Neural progenitor cell (in vitro differentiated cells): ENCODE data around the gene GNA14. TPM values are rescaled to one million over a fixed set of nuclear protein-coding genes. Genes with fewer than 3 reads are reported as not detected.

Experiments
- DNase-seq: peaks from one replicate; pipeline ENCODE4 v3.0.0-alpha.2; 2016; ENCODE audit warnings: low spot score
- H2AFZ ChIP-seq: fragments of 200-600 bp; sonication (generic); replicated peaks from 2 replicates; pipeline ENCODE4 v1.6.1; 2016; ENCODE audit warnings: antibody characterized with exemption
- H3F3A ChIP-seq: fragments of 200-600 bp; sonication (generic); 2 replicates; pipeline ENCODE4 v1.6.1; 2016; ENCODE audit warnings: antibody characterized with exemption, low read depth
- H3K27ac ChIP-seq: fragments of 200-600 bp; sonication (generic); 2 replicates; pipeline ENCODE4 v1.5.1; 2016; ENCODE audit warnings: mild to moderate bottlenecking
- H3K27me3 ChIP-seq: fragments of 200-600 bp; sonication (generic); 2 replicates; pipeline ENCODE4 v1.6.1; 2016; ENCODE audit warnings: mild to moderate bottlenecking, moderate library complexity
- H3K36me3 ChIP-seq: fragments of 200-600 bp; sonication (generic); 2 replicates; pipeline ENCODE4 v1.5.1; 2016
- H3K4me1 ChIP-seq: fragments of 200-600 bp; sonication (generic); 2 replicates; pipeline ENCODE4 v1.6.1; 2016; ENCODE audit warnings: mixed run types
- H3K4me2 ChIP-seq: fragments of 200-600 bp; sonication (generic); 2 replicates; pipeline ENCODE4 v1.6.1; 2016
- H3K4me3 ChIP-seq: fragments of 200-600 bp; sonication (generic); 2 replicates; pipeline ENCODE4 v1.5.1; 2016
- H3K79me2 ChIP-seq: fragments of 200-600 bp; sonication (generic); 2 replicates; pipeline ENCODE4 v1.6.1; 2016; ENCODE audit warnings: low read depth
- H3K9ac ChIP-seq: fragments of 200-600 bp; sonication (generic); 2 replicates; pipeline ENCODE4 v1.6.1; 2016
- H3K9me3 ChIP-seq: fragments of 200-600 bp; sonication (generic); 2 replicates; pipeline ENCODE4 v1.5.1; 2016; ENCODE audit warnings: low read depth
- H4K20me1 ChIP-seq: fragments of 200-600 bp; sonication (generic); 2 replicates; pipeline ENCODE4 v1.6.1; 2016; ENCODE audit warnings: low read depth
- H3K27ac Mint-ChIP-seq: 3 replicates; pipeline ENCODE4 v1.8.0; 2021; ENCODE audit warnings: mixed read lengths
- H3K27me3 Mint-ChIP-seq: 2 replicates; pipeline ENCODE4 v1.8.0; 2022; ENCODE audit warnings: low read depth, mild to moderate bottlenecking, inconsistent platforms, moderate library complexity, mixed read lengths; ENCODE audit not compliant: insufficient read depth
- H3K36me3 Mint-ChIP-seq: 3 replicates; pipeline ENCODE4 v1.8.0; 2021; ENCODE audit warnings: mixed read lengths
- H3K4me1 Mint-ChIP-seq: 3 replicates; pipeline ENCODE4 v1.8.0; 2021; ENCODE audit warnings: mixed read lengths
- H3K4me3 Mint-ChIP-seq: 3 replicates; pipeline ENCODE4 v1.8.0; 2021; ENCODE audit warnings: mild to moderate bottlenecking, moderate library complexity, mixed read lengths
- H3K9me3 Mint-ChIP-seq: 3 replicates; pipeline ENCODE4 v1.8.0; 2020; ENCODE audit warnings: mixed read lengths
- EZH2 ChIP-seq: fragments of 200-600 bp; sonication (generic); IDR thresholded peaks from 2 replicates; pipeline ENCODE4 v1.6.1; 2017; ENCODE audit warnings: antibody characterized with exemption, mild to moderate bottlenecking, moderate library complexity
- EZH2phosphoT487 ChIP-seq: fragments of 200-600 bp; sonication (generic); IDR thresholded peaks from 2 replicates; pipeline ENCODE4 v1.6.1; 2017; ENCODE audit warnings: antibody characterized with exemption
- total RNA-seq: library from RNA; depleted of rRNA; stranded (reverse); fragments of >200 nt; gene quantifications from 2 replicates; pipeline ENCODE4 v1.2.3, GENCODE V29; 2015; ENCODE audit warnings: low replicate concordance
- TF ChIP-seq, protein P1 (sequence below): fragments of 200-600 bp; sonication (generic); IDR thresholded peaks from 2 replicates; pipeline ENCODE4 v1.5.1; 2017; ENCODE audit warnings: antibody characterized with exemption, mild to moderate bottlenecking

GNA14 gene
- total RNA-seq, 1 donor from 2014 or later, result not detected

DNA sequence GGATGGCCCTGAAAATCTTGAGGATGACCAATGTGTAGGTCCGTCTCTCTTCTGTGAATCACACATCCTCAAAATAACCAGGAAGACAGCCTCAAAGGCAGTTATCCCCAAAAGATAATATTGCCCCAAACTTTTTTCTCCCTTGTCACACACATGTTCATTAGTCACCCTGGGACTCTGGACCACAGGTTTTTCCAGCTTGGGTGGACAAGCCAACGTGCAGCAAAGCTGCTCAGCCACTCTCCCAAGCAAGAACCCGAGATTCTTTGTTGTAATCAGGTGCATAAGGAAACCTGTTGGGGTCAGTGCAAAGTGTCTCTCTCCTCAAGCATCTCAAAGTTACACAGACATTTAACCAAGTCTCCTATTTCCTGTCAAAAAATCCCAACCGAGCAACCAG is 196.6 kb downstream of the GNA14 start:
- H3K4me1 Mint-ChIP-seq, result no peaks in the 10 kb centered on the region
- H3K9me3 ChIP-seq, result no peaks in the 10 kb centered on the region
- H4K20me1 ChIP-seq, result no peaks in the 10 kb centered on the region
- no peaks in the 10 kb centered on the region for H3F3A ChIP-seq
- no peaks in the 10 kb centered on the region for H3K36me3 Mint-ChIP-seq
- H3K4me2 ChIP-seq, result no peak overlapping the region
- H3K4me3 Mint-ChIP-seq, result no peak overlapping the region
- no peak for DNase-seq
- TF ChIP-seq, protein P1, sequence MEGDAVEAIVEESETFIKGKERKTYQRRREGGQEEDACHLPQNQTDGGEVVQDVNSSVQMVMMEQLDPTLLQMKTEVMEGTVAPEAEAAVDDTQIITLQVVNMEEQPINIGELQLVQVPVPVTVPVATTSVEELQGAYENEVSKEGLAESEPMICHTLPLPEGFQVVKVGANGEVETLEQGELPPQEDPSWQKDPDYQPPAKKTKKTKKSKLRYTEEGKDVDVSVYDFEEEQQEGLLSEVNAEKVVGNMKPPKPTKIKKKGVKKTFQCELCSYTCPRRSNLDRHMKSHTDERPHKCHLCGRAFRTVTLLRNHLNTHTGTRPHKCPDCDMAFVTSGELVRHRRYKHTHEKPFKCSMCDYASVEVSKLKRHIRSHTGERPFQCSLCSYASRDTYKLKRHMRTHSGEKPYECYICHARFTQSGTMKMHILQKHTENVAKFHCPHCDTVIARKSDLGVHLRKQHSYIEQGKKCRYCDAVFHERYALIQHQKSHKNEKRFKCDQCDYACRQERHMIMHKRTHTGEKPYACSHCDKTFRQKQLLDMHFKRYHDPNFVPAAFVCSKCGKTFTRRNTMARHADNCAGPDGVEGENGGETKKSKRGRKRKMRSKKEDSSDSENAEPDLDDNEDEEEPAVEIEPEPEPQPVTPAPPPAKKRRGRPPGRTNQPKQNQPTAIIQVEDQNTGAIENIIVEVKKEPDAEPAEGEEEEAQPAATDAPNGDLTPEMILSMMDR, result no peak
- TF ChIP-seq EZH2, result no peak
- no peak for TF ChIP-seq EZH2phosphoT487
- H2AFZ ChIP-seq, result no peak overlapping the region
- no peak overlapping the region for H3K27ac ChIP-seq
- H3K9ac ChIP-seq, result no peak overlapping the region
- H3K79me2 ChIP-seq, result no peaks in the 10 kb centered on the region
- no peaks in the 10 kb centered on the region for H3K27me3 ChIP-seq
- peaks cover 19% of the 10 kb centered on the region for H3K9me3 Mint-ChIP-seq
- no peaks in the 10 kb centered on the region for H3K27me3 Mint-ChIP-seq
- no peak overlapping the region for H3K4me3 ChIP-seq
- no peaks in the 10 kb centered on the region for H3K4me1 ChIP-seq
- no peaks in the 10 kb centered on the region for H3K36me3 ChIP-seq
- no peak overlapping the region for H3K27ac Mint-ChIP-seq

DNA sequence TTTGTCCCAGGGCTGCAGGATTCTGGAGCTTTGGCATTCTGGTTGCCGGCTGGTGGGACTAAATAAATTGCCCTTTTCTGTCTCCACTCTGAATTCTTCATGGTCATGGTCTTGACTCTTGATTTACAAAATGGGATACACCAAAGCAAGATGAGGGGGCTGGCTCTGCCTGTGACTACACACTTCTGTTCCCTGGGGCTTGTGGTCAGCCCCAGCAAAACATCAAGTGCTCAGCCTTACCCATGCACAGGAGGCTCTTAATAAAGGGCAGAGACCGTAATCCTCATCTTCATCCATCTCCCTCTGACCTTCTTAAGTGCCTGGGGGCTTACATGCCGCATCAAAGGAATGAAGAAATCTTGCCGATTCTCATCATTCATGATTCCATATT is 198.0 kb downstream of the GNA14 start:
- H3K27me3 Mint-ChIP-seq, result no peaks in the 10 kb centered on the region
- Histone ChIP-seq H3K9me3 (no peaks in the 10 kb centered on the region), H2AFZ (no peak overlapping the region), H3K36me3 (no peaks in the 10 kb centered on the region), H4K20me1 (no peaks in the 10 kb centered on the region), H3K9ac (no peak overlapping the region), H3K4me3 (no peak overlapping the region), H3K4me1 (no peaks in the 10 kb centered on the region), H3K27me3 (no peaks in the 10 kb centered on the region), H3K4me2 (no peak overlapping the region), H3F3A (no peaks in the 10 kb centered on the region), H3K27ac (no peak overlapping the region), H3K79me2 (no peaks in the 10 kb centered on the region)
- DNase-seq, result no peak
- peaks cover 19% of the 10 kb centered on the region for H3K9me3 Mint-ChIP-seq
- H3K36me3 Mint-ChIP-seq, result no peaks in the 10 kb centered on the region
- no peak for TF ChIP-seq EZH2phosphoT487
- TF ChIP-seq, protein P1, result no peak
- TF ChIP-seq EZH2, result no peak
- H3K27ac Mint-ChIP-seq, result no peak overlapping the region
- no peak overlapping the region for H3K4me3 Mint-ChIP-seq
- no peaks in the 10 kb centered on the region for H3K4me1 Mint-ChIP-seq

DNA sequence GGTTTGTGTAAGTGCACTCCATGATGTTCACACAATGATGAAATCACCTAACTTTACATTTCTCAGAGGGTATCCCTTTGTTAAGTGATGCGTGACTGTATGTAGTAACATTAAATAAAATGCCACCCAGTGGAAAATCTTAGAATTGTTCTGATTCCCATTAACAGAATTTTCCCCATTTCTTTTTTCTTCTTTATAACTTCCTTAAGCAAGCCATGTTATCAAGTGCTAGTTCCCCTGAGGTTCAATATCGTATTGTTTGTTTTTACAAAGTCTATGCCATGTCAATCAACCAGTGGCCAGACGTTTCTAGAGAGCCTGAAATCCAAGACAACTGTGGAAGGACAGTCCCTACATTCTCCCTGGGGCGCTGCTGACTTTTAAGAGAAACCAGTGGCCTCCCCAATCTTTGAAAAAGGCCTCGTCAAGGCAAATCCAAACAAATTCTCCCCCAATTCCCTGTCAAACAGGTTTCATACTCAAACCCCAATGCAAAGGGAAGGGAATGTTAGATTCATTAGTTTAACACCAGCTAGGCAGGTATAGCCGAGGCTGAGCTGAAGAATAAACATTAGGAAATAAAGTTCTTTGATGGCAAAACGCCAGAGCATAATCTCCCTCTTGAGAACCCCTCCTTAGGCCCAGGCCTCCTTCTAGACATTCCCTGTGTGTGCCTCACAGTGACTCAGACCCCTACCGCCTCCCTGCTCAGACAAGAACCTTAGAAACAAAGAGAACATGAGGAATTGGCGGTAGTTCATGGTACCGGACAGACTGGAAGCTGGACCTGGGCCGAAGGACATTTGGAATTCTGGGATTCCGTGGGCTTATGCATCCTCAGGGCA is 198.7 kb downstream of the GNA14 start:
- H3K36me3 Mint-ChIP-seq, result no peaks in the 10 kb centered on the region
- H3K27ac Mint-ChIP-seq, result no peak overlapping the region
- H3K4me1 Mint-ChIP-seq, result no peaks in the 10 kb centered on the region
- H3K36me3 ChIP-seq, result no peaks in the 10 kb centered on the region
- no peak overlapping the region for H3K27ac ChIP-seq
- no peak overlapping the region for H3K4me3 ChIP-seq
- peaks cover 1% of the 10 kb centered on the region for H3K27me3 Mint-ChIP-seq
- H3F3A ChIP-seq, result no peaks in the 10 kb centered on the region
- H3K9ac ChIP-seq, result no peak overlapping the region
- H3K79me2 ChIP-seq, result no peaks in the 10 kb centered on the region
- H3K4me3 Mint-ChIP-seq, result no peak overlapping the region
- no peaks in the 10 kb centered on the region for H3K4me1 ChIP-seq
- H2AFZ ChIP-seq, result no peak overlapping the region
- H3K27me3 ChIP-seq, result no peaks in the 10 kb centered on the region
- DNase-seq, result no peak
- H3K9me3 Mint-ChIP-seq, result peaks cover 19% of the 10 kb centered on the region
- H4K20me1 ChIP-seq, result no peaks in the 10 kb centered on the region
- TF ChIP-seq EZH2phosphoT487 (no peak), EZH2 (no peak)
- TF ChIP-seq, protein P1, result no peak
- H3K4me2 ChIP-seq, result no peak overlapping the region
- no peaks in the 10 kb centered on the region for H3K9me3 ChIP-seq
